Keratinocyte (primary cell): ENCODE results near the gene HEMK1. TPM values are rescaled to one million over a fixed set of nuclear protein-coding genes. Genes with fewer than 3 reads are reported as not detected.

ENCODE experiments used
- DNase-seq: peaks from one replicate; pipeline ENCODE4 v3.0.0-alpha.2; 2011; ENCODE audit warnings: low read depth, missing footprints, low spot score
- FAIRE-seq: peaks from 2 replicates; lab custom pipeline; 2011; peaks lifted over from hg19 to GRCh38; lab: Jason Lieb, UNC
- H2AFZ ChIP-seq: 2 replicates; pipeline ENCODE4 v1.6.0; 2012; ENCODE audit warnings: low read length, control low read depth, inconsistent platforms; ENCODE audit not compliant: control insufficient read depth
- H3K27ac ChIP-seq: 2 replicates; pipeline ENCODE4 v1.5.1; 2011; ENCODE audit warnings: low read length; ENCODE audit not compliant: control insufficient read depth, insufficient read depth
- H3K27me3 ChIP-seq: 3 replicates; pipeline ENCODE4 v1.6.0; 2011; ENCODE audit warnings: low read length; ENCODE audit not compliant: control insufficient read depth, insufficient read depth; ENCODE audit errors: extremely low read depth
- H3K36me3 ChIP-seq, 2 experiments: 2 replicates in 1 of 2; 3 replicates in 1 of 2; pipeline ENCODE4 v1.5.1; 2011; ENCODE audit warnings: low read length in 2 of 2, mild to moderate bottlenecking in 1 of 2; ENCODE audit not compliant: control insufficient read depth in 2 of 2, insufficient read depth in 2 of 2; ENCODE audit errors: extremely low read depth in 1 of 2
- H3K4me1 ChIP-seq: 3 replicates; pipeline ENCODE4 v1.5.1; 2011; ENCODE audit warnings: low read length; ENCODE audit not compliant: control insufficient read depth, insufficient read depth; ENCODE audit errors: extremely low read depth
- H3K4me2 ChIP-seq: 3 replicates; pipeline ENCODE4 v1.6.0; 2011; ENCODE audit warnings: low read depth, low read length; ENCODE audit not compliant: control insufficient read depth, insufficient read depth; ENCODE audit errors: extremely low read depth
- H3K4me3 ChIP-seq, 3 experiments: fragments of 200-600 bp in 1 of 3; sonication (generic) in 1 of 3; 2 replicates in 2 of 3; 3 replicates in 1 of 3; pipeline ENCODE4 v1.5.1; 2011 to 2016; ENCODE audit warnings: low read length in 3 of 3, mild to moderate bottlenecking in 3 of 3, control low read depth in 2 of 3, inconsistent platforms in 1 of 3, low read depth in 1 of 3, mixed read lengths in 1 of 3, mixed run types in 1 of 3, moderate library complexity in 1 of 3; ENCODE audit not compliant: control insufficient read depth in 2 of 3, insufficient read depth in 2 of 3; ENCODE audit errors: extremely low read depth in 1 of 3
- H3K79me2 ChIP-seq: 2 replicates; pipeline ENCODE4 v1.6.0; 2012; ENCODE audit warnings: low read length; ENCODE audit not compliant: control insufficient read depth, insufficient read depth
- H3K9ac ChIP-seq: 3 replicates; pipeline ENCODE4 v1.6.0; 2011; ENCODE audit warnings: low read length; ENCODE audit not compliant: control insufficient read depth, insufficient read depth; ENCODE audit errors: extremely low read depth
- H3K9me1 ChIP-seq: 3 replicates; pipeline ENCODE4 v1.6.0; 2011; ENCODE audit warnings: low read length; ENCODE audit not compliant: control insufficient read depth, insufficient read depth; ENCODE audit errors: extremely low read depth
- H3K9me3 ChIP-seq: 2 replicates; pipeline ENCODE4 v1.5.1; 2012; ENCODE audit warnings: low read depth, low read length; ENCODE audit not compliant: control insufficient read depth
- H4K20me1 ChIP-seq: 3 replicates; pipeline ENCODE4 v1.6.0; 2011; ENCODE audit warnings: low read length; ENCODE audit not compliant: control insufficient read depth, insufficient read depth; ENCODE audit errors: extremely low read depth
- EZH2 ChIP-seq: IDR thresholded peaks from one replicate; pipeline ENCODE4 v1.6.1; 2012; ENCODE audit warnings: inconsistent platforms, mild to moderate bottlenecking, low read length, moderate library complexity
- dilution Hi-C: fragments of 300-500 bp; cut with MboI; formaldehyde crosslinking; loops from one replicate; pipeline ENCODE4 v1.7.0; 2020; ENCODE audit warnings: low sequenced_read_pairs; ENCODE audit not compliant: extremely low pct_ligation_motif_present
- polyA plus RNA-seq, 5 experiments: library from polyadenylated mRNA; depleted of rRNA in 3 of 5; stranded (reverse) in 3 of 5; stranded (forward) in 1 of 5; unstranded in 1 of 5; fragments of >200 nt; gene quantifications; 1 replicate in 1 of 5; 2 replicates in 3 of 5; 3 replicates in 1 of 5; pipeline versions ENCODE4 v1.2.1 to v1.2.3, GENCODE V29; 2011 to 2012; ENCODE audit warnings: missing spikeins in 2 of 5, low read depth in 1 of 5, low replicate concordance in 1 of 5
- TF ChIP-seq, protein P1 (sequence below), 3 experiments: IDR thresholded peaks in 1 of 3; conservative IDR thresholded peaks in 1 of 3; optimal IDR thresholded peaks in 1 of 3; 2 replicates in 2 of 3; 3 replicates in 1 of 3; pipeline versions ENCODE3 to v1.5.1; 2011; ENCODE audit warnings: low read length in 3 of 3, mild to moderate bottlenecking in 3 of 3, moderate library complexity in 2 of 3, control low read depth in 1 of 3, inconsistent platforms in 1 of 3; ENCODE audit not compliant: insufficient read depth in 2 of 3; ENCODE audit errors: extremely low read depth in 1 of 3

Gene HEMK1
- polyA plus RNA-seq, 1 donor (not counting 4 experiments of a cell fraction or from before 2014, with no cell fraction given): 13.0 TPM

DNA sequence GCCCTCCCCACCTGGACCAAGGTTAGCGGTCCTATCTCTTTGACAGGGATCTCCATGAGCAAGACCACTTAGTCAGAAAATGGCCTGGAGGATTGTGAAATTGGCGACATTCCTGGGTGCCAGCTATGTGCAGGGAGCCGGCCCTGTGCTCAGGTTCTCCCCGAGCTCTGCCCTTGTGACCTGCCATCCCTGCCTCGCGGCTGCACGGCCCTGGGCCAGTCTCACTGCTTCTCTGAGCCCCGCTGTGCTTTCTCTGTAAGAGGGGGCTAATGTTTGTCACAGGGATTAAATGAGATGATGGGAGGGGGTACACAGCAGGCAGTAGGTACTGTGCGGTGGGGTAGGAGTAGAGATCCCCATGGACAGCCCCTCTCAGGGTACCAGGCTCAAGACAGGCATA lies 16.7 kb upstream of the HEMK1 start:
- FAIRE-seq: no peak
- Histone ChIP-seq H3K9me3 (no peaks in the 10 kb centered on the region), H3K36me3 (no peaks in the 10 kb centered on the region)

DNA sequence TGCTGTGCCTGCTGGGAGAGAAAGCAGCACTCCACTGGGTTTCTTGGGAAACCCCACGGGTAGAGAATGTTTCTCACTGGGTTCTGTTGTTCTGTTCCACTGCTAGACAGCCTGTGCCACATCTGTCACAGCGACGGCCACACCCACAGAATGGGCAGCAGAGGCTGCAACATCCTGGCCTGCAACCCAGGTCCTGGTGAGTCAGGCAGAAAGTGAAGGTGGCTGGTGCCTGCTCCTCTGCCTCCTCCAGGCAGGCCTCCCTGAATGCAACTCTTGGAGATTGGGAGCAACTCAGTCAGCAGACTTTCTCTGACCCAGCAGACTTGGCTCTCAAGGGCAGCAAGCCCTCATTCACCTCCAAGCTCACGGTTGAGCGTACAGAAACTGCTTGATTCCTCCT lies 14.8 kb upstream of the HEMK1 start:
- Histone ChIP-seq H3K4me3 (no peak overlapping the region), H4K20me1 (no peaks in the 10 kb centered on the region), H3K9me3 (no peaks in the 10 kb centered on the region), H3K36me3 (no peaks in the 10 kb centered on the region), H3K9me1 (no peaks in the 10 kb centered on the region), H3K4me1 (no peaks in the 10 kb centered on the region), H3K27me3 (peaks cover 47% of the 10 kb centered on the region), H3K9ac (no peak overlapping the region), H3K79me2 (no peaks in the 10 kb centered on the region), H2AFZ (no peak overlapping the region), H3K4me2 (no peak overlapping the region), H3K27ac (no peak overlapping the region)
- DNase-seq: no peak
- no peak for FAIRE-seq
- TF ChIP-seq, protein P1, sequence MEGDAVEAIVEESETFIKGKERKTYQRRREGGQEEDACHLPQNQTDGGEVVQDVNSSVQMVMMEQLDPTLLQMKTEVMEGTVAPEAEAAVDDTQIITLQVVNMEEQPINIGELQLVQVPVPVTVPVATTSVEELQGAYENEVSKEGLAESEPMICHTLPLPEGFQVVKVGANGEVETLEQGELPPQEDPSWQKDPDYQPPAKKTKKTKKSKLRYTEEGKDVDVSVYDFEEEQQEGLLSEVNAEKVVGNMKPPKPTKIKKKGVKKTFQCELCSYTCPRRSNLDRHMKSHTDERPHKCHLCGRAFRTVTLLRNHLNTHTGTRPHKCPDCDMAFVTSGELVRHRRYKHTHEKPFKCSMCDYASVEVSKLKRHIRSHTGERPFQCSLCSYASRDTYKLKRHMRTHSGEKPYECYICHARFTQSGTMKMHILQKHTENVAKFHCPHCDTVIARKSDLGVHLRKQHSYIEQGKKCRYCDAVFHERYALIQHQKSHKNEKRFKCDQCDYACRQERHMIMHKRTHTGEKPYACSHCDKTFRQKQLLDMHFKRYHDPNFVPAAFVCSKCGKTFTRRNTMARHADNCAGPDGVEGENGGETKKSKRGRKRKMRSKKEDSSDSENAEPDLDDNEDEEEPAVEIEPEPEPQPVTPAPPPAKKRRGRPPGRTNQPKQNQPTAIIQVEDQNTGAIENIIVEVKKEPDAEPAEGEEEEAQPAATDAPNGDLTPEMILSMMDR (optimal IDR thresholded peaks at IDR 0.05 in 1 of 3, IDR thresholded peaks at IDR 0.05 in 1 of 3, conservative IDR thresholded peaks at IDR 0.05 in 1 of 3; ENCODE audit: extremely low read depth in 1 of 3, insufficient read depth in 2 of 3, low read length in 3 of 3): no peak
- no peak for TF ChIP-seq EZH2
- dilution Hi-C loops: no loop called here

More for the DNA sequence above, 16.7 kb upstream of the HEMK1 start:
- Histone ChIP-seq H2AFZ (no peak overlapping the region), H3K27me3 (peaks cover 43% of the 10 kb centered on the region), H3K9me1 (no peaks in the 10 kb centered on the region), H3K4me3 (no peak overlapping the region), H3K27ac (no peak overlapping the region), H4K20me1 (no peaks in the 10 kb centered on the region), H3K9ac (no peak overlapping the region), H3K4me2 (no peak overlapping the region), H3K4me1 (peaks cover 8% of the 10 kb centered on the region), H3K79me2 (no peaks in the 10 kb centered on the region)
- no peak for DNase-seq
- dilution Hi-C loops: no loop called here
- no peak for TF ChIP-seq EZH2
- TF ChIP-seq, protein P1 (optimal IDR thresholded peaks at IDR 0.05 in 1 of 3, IDR thresholded peaks at IDR 0.05 in 1 of 3, conservative IDR thresholded peaks at IDR 0.05 in 1 of 3; ENCODE audit: extremely low read depth in 1 of 3, insufficient read depth in 2 of 3, low read length in 3 of 3): no peak
